Liver (tissue), 9 donors: ENCODE measurements around the gene MCCD1. TPM values are rescaled to one million over a fixed set of nuclear protein-coding genes. Genes with fewer than 3 reads are reported as not detected.

Experiments
- DNase-seq: peaks from one replicate; pipeline ENCODE4 v3.0.0-alpha.2; 2017; ENCODE audit warnings: low spot score
- H3K27ac ChIP-seq, 2 donors: one replicate each; pipeline ENCODE4 v1.7.0; 2013; ENCODE audit warnings: inconsistent platforms in 2 of 2, low read length in 2 of 2, control low read depth in 1 of 2, low read depth in 1 of 2, mild to moderate bottlenecking in 1 of 2
- H3K27me3 ChIP-seq, 4 donors: one replicate each; pipeline versions ENCODE4 v1.6.1 to v1.7.0; 2013; ENCODE audit warnings: low read length in 3 of 4, inconsistent platforms in 1 of 4, mild to moderate bottlenecking in 1 of 4, moderate library complexity in 1 of 4; ENCODE audit not compliant: control insufficient read depth in 4 of 4, insufficient read depth in 4 of 4
- H3K36me3 ChIP-seq, 4 donors: one replicate each; pipeline versions ENCODE4 v1.6.1 to v1.7.0; 2013; ENCODE audit warnings: low read length in 3 of 4, mild to moderate bottlenecking in 3 of 4, low read depth in 1 of 4, moderate library complexity in 1 of 4; ENCODE audit not compliant: control insufficient read depth in 4 of 4, insufficient read depth in 3 of 4
- H3K4me1 ChIP-seq, 4 donors: one replicate each; pipeline versions ENCODE4 v1.6.1 to v1.7.0; 2013; ENCODE audit warnings: low read length in 3 of 4, mild to moderate bottlenecking in 3 of 4, moderate library complexity in 1 of 4; ENCODE audit not compliant: control insufficient read depth in 4 of 4, insufficient read depth in 4 of 4
- H3K4me3 ChIP-seq, 3 donors: one replicate each; pipeline versions ENCODE4 v1.6.1 to v1.7.0; 2013; ENCODE audit warnings: low read length in 3 of 3, control low read depth in 1 of 3, low read depth in 1 of 3, mild to moderate bottlenecking in 1 of 3
- H3K9ac ChIP-seq, 2 donors: one replicate each; pipeline ENCODE4 v1.7.0; 2013; ENCODE audit warnings: low read length in 2 of 2, mild to moderate bottlenecking in 2 of 2, moderate library complexity in 2 of 2, control low read depth in 1 of 2, low read depth in 1 of 2
- H3K9me3 ChIP-seq, 4 donors: one replicate each; pipeline versions ENCODE4 v1.6.1 to v1.7.0; 2013; ENCODE audit warnings: low read length in 3 of 4; ENCODE audit not compliant: control insufficient read depth in 4 of 4
- EGR1 ChIP-seq, 2 donors: IDR thresholded peaks; 2 replicates each; pipeline ENCODE4 v1.6.1; 2016 to 2018; ENCODE audit warnings: antibody characterized with exemption in 2 of 2, low read depth in 2 of 2
- FOXA1 ChIP-seq: IDR thresholded peaks from 2 replicates; pipeline ENCODE4 v1.6.1; 2016; ENCODE audit warnings: antibody characterized with exemption
- FOXA2 ChIP-seq: IDR thresholded peaks from 2 replicates; pipeline ENCODE4 v1.6.1; 2016; ENCODE audit warnings: antibody characterized with exemption
- GABPA ChIP-seq, 2 donors: IDR thresholded peaks in 1 of 2; conservative IDR thresholded peaks in 1 of 2; 2 replicates each; pipeline ENCODE4 v1.6.1; 2016; ENCODE audit warnings: antibody characterized with exemption in 2 of 2, mild to moderate bottlenecking in 1 of 2, moderate library complexity in 1 of 2
- HNF4A ChIP-seq, 2 donors: conservative IDR thresholded peaks; 2 replicates each; pipeline ENCODE4 v1.6.1; 2016; ENCODE audit warnings: antibody characterized with exemption in 2 of 2, mild to moderate bottlenecking in 2 of 2
- HNF4G ChIP-seq: IDR thresholded peaks from 2 replicates; pipeline ENCODE4 v1.6.1; 2016; ENCODE audit warnings: antibody characterized with exemption
- JUND ChIP-seq, 2 donors: IDR thresholded peaks; 2 replicates each; pipeline ENCODE4 v1.6.1; 2016; ENCODE audit warnings: antibody characterized with exemption in 2 of 2
- NR2F2 ChIP-seq: IDR thresholded peaks from 2 replicates; pipeline ENCODE4 v1.6.1; 2016; ENCODE audit warnings: antibody characterized with exemption
- RXRA ChIP-seq, 2 donors: IDR thresholded peaks; 2 replicates each; pipeline ENCODE4 v1.6.1; 2017 to 2018; ENCODE audit warnings: antibody characterized with exemption in 2 of 2, mild to moderate bottlenecking in 1 of 2
- SP1 ChIP-seq: IDR thresholded peaks from 2 replicates; pipeline ENCODE4 v1.6.1; 2018; ENCODE audit warnings: antibody characterized with exemption, mild to moderate bottlenecking
- TAF1 ChIP-seq: conservative IDR thresholded peaks from 2 replicates; pipeline ENCODE4 v1.6.1; 2016; ENCODE audit warnings: antibody characterized with exemption, mild to moderate bottlenecking
- YY1 ChIP-seq: IDR thresholded peaks from 2 replicates; pipeline ENCODE4 v1.6.1; 2016; ENCODE audit warnings: antibody characterized with exemption, mild to moderate bottlenecking
- WGBS: extraction: QIAGEN DNeasy Blood & Tissue Kit; methylation state at CpG from one replicate; pipeline ENCODE4 v1.1.7; 2013; 5-methylcytosine and 5-hydroxymethylcytosine counted together
- polyA plus RNA-seq, 2 donors: library from polyadenylated mRNA; stranded (reverse) in 1 of 2; unstranded in 1 of 2; fragments of 200-250 nt in 1 of 2; fragments of >200 nt in 1 of 2; fragmentation: Nextera tagmentation in 1 of 2; extraction: Ambion mirVana in 1 of 2; gene quantifications; one replicate each; pipeline versions ENCODE4 v1.2.1 to v1.2.3, GENCODE V29; 2013 to 2015
- total RNA-seq, 2 donors: library from RNA; depleted of rRNA; stranded (reverse); fragments of >200 nt; gene quantifications; one replicate each; pipeline ENCODE4 v1.2.3, GENCODE V29; 2014
- TF ChIP-seq, protein P1 (sequence below): IDR thresholded peaks from 2 replicates; pipeline ENCODE4 v1.6.1; 2016; ENCODE audit warnings: antibody characterized with exemption
- TF ChIP-seq, protein P2 (sequence below): fragments of 150-350 bp; IDR thresholded peaks from 2 replicates; pipeline ENCODE4 v1.5.1; 2017; ENCODE audit warnings: improper control_type of control experiment, low read depth, low read length; ENCODE audit not compliant: missing input control
- TF ChIP-seq, protein P3 (sequence below): IDR thresholded peaks from 2 replicates; pipeline ENCODE4 v1.6.1; 2016; ENCODE audit warnings: antibody characterized with exemption, mild to moderate bottlenecking
- TF ChIP-seq, protein P4 (sequence below): IDR thresholded peaks from 2 replicates; pipeline ENCODE4 v1.6.1; 2016; ENCODE audit warnings: antibody characterized with exemption
- TF ChIP-seq, protein P5 (sequence below): IDR thresholded peaks from 2 replicates; pipeline ENCODE4 v1.6.1; 2016; ENCODE audit warnings: antibody characterized with exemption
- donor health status: healthy.
- donor health status: healthy.
- donor health status: healthy.
- donor health status: healthy.
- donor health status: healthy.

MCCD1 gene
- total and polyA plus RNA-seq, 4 donors = 0.56 TPM; not detected in 3

DNA sequence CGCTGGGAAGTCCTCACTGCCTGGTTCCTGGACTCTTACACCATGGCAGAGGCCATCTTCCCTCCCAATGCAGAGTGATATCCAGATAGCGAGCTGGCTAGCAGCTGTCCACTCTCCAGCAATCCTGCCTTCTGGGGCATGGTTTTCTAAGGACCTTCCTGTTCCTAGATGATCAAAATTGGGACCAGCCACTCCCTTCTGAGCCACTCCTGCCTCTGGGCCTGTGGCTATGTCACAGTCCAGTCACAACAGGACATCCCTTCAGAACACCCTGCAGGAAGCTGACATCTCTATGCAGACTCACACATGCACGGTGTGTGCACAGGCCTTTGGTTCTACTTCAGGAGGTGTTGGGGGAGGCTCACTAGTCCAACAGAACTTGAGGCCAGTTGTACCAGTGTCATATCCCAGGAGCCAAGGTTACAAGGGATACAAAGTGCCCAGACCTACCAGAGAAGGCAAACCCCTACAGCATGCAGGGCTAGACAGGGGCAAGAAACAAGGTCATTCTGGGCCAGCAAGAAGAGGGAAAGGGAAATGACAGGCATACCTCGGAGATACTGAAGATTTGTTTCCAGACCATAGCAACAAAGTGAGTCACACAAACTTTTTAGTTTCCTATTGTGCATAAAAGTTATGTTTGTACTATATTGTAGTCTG, 2.7 kb upstream of the MCCD1 start:
- Histone ChIP-seq H3K36me3 (peaks cover 0 to 16% (median 10%) of the 10 kb centered on the region in 4 donors), H3K27me3 (no peaks in the 10 kb centered on the region), H3K9me3 (no peaks in the 10 kb centered on the region), H3K9ac (no peak overlapping the region), H3K27ac (no peak overlapping the region), H3K4me1 (peaks cover 0 to 4% (median 2%) of the 10 kb centered on the region in 4 donors), H3K4me3 (no peak overlapping the region)
- DNase-seq = no peak
- WGBS = 79% methylated on average over 4 of the region's 4 CpGs
- TF ChIP-seq TAF1 = no peak
- no peak for TF ChIP-seq SP1
- TF ChIP-seq EGR1 (IDR thresholded peaks at IDR 0.05; ENCODE audit: low read depth in 2 of 2) = no peak
- no peak for TF ChIP-seq HNF4A (conservative IDR thresholded peaks at IDR 0.05)
- TF ChIP-seq NR2F2 = no peak
- TF ChIP-seq GABPA (IDR thresholded peaks at IDR 0.05 in 1 of 2, conservative IDR thresholded peaks at IDR 0.05 in 1 of 2) = no peak
- no peak for TF ChIP-seq RXRA (IDR thresholded peaks at IDR 0.05)
- TF ChIP-seq, protein P1, sequence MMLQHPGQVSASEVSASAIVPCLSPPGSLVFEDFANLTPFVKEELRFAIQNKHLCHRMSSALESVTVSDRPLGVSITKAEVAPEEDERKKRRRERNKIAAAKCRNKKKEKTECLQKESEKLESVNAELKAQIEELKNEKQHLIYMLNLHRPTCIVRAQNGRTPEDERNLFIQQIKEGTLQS = no peak
- TF ChIP-seq JUND (IDR thresholded peaks at IDR 0.05) = no peak
- no peak for TF ChIP-seq FOXA1
- TF ChIP-seq, protein P2, sequence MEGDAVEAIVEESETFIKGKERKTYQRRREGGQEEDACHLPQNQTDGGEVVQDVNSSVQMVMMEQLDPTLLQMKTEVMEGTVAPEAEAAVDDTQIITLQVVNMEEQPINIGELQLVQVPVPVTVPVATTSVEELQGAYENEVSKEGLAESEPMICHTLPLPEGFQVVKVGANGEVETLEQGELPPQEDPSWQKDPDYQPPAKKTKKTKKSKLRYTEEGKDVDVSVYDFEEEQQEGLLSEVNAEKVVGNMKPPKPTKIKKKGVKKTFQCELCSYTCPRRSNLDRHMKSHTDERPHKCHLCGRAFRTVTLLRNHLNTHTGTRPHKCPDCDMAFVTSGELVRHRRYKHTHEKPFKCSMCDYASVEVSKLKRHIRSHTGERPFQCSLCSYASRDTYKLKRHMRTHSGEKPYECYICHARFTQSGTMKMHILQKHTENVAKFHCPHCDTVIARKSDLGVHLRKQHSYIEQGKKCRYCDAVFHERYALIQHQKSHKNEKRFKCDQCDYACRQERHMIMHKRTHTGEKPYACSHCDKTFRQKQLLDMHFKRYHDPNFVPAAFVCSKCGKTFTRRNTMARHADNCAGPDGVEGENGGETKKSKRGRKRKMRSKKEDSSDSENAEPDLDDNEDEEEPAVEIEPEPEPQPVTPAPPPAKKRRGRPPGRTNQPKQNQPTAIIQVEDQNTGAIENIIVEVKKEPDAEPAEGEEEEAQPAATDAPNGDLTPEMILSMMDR = no peak
- TF ChIP-seq, protein P3, sequence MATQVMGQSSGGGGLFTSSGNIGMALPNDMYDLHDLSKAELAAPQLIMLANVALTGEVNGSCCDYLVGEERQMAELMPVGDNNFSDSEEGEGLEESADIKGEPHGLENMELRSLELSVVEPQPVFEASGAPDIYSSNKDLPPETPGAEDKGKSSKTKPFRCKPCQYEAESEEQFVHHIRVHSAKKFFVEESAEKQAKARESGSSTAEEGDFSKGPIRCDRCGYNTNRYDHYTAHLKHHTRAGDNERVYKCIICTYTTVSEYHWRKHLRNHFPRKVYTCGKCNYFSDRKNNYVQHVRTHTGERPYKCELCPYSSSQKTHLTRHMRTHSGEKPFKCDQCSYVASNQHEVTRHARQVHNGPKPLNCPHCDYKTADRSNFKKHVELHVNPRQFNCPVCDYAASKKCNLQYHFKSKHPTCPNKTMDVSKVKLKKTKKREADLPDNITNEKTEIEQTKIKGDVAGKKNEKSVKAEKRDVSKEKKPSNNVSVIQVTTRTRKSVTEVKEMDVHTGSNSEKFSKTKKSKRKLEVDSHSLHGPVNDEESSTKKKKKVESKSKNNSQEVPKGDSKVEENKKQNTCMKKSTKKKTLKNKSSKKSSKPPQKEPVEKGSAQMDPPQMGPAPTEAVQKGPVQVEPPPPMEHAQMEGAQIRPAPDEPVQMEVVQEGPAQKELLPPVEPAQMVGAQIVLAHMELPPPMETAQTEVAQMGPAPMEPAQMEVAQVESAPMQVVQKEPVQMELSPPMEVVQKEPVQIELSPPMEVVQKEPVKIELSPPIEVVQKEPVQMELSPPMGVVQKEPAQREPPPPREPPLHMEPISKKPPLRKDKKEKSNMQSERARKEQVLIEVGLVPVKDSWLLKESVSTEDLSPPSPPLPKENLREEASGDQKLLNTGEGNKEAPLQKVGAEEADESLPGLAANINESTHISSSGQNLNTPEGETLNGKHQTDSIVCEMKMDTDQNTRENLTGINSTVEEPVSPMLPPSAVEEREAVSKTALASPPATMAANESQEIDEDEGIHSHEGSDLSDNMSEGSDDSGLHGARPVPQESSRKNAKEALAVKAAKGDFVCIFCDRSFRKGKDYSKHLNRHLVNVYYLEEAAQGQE = no peak
- TF ChIP-seq, protein P4, sequence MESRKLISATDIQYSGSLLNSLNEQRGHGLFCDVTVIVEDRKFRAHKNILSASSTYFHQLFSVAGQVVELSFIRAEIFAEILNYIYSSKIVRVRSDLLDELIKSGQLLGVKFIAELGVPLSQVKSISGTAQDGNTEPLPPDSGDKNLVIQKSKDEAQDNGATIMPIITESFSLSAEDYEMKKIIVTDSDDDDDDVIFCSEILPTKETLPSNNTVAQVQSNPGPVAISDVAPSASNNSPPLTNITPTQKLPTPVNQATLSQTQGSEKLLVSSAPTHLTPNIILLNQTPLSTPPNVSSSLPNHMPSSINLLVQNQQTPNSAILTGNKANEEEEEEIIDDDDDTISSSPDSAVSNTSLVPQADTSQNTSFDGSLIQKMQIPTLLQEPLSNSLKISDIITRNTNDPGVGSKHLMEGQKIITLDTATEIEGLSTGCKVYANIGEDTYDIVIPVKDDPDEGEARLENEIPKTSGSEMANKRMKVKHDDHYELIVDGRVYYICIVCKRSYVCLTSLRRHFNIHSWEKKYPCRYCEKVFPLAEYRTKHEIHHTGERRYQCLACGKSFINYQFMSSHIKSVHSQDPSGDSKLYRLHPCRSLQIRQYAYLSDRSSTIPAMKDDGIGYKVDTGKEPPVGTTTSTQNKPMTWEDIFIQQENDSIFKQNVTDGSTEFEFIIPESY = no peak
- TF ChIP-seq, protein P5, sequence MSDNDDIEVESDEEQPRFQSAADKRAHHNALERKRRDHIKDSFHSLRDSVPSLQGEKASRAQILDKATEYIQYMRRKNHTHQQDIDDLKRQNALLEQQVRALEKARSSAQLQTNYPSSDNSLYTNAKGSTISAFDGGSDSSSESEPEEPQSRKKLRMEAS = no peak

DNA sequence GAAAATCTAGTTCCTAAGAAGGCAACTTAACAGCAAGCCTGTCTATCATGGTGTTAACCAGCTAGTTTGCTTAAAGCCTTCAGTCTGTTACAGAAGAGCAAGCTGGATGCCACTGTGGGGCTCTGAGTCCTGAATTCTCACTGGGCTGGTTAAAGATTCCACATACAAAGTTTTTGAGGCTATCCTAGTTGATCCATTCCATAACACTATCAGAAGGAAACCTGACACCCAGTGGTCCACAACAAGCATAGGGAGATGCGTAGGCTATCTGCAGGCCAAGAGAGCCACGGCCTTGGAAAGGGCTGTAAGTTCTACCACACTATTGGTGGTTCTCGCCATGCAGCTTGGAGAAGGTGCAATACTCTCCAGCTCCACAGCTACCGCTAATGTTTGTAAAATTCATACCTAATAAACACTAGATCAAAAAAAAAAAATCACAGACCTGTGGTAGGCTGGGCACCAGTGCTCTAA, 420 bp upstream of the MCCD1 start:
- no peak overlapping the region for H3K9ac ChIP-seq
- no peaks in the 10 kb centered on the region for H3K9me3 ChIP-seq
- H3K4me1 ChIP-seq = peaks cover 0 to 4% (median 2%) of the 10 kb centered on the region in 4 donors
- 89% methylated on average over 4 of the region's 4 CpGs for WGBS
- H3K27me3 ChIP-seq = no peaks in the 10 kb centered on the region
- H3K27ac ChIP-seq = no peak overlapping the region
- DNase-seq = no peak
- H3K36me3 ChIP-seq = peaks cover 8 to 36% (median 27%) of the 10 kb centered on the region in 4 donors
- no peak overlapping the region for H3K4me3 ChIP-seq
- TF ChIP-seq, protein P2 = no peak
- TF ChIP-seq HNF4A (conservative IDR thresholded peaks at IDR 0.05) (no peak), HNF4G (no peak), YY1 (no peak), GABPA (IDR thresholded peaks at IDR 0.05 in 1 of 2, conservative IDR thresholded peaks at IDR 0.05 in 1 of 2) (no peak), RXRA (IDR thresholded peaks at IDR 0.05) (no peak), TAF1 (no peak), FOXA2 (no peak), EGR1 (IDR thresholded peaks at IDR 0.05; ENCODE audit: low read depth in 2 of 2) (no peak)
- TF ChIP-seq, protein P3 = no peak
